ENCODE results near the gene FKBP1A. TPM values are rescaled to one million over a fixed set of nuclear protein-coding genes. Genes with fewer than 3 reads are reported as not detected.

Gene FKBP1A
- 243 and 249 TPM in 2 replicates for polyA plus RNA-seq (2013)

DNA sequence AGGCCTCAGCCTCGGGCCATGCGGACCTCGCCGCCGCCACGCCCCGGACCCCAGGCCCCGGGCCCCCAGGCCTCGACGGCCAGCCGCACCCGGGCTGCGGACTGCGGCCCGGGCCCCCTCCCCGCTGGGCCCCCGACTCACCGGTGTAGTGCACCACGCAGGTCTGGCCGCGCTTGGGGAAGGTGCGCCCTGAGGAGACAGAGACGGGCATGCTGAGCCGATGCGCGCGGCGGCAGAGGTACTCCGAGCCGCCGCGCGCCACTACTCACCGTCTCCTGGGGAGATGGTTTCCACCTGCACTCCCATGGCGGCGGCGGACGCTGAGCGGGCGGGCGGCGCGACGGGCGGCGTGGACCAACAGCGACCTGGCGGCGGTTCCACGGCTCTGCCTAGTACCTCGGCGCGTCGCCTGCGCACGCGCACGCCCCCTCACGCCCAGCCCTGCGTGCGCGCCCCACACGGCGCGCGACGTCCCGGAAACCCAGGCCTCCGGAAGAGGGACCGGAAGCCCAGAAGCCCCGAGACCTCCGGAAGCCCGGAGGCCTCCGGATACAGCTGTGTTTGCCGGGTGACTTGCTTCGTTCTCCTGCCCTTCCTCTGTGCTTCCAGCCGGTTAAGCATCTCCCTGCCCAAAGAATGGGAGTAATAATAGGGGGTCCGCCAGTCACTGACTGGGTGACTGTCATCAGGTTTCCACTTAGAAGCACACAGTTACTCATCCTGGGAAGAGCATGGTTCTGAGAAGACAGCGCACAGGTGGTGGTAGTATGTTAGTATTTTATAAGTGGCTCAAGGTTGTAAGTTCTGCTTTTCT lies at the start of gene FKBP1A:
Gene FKBP1A, minus strand, starts transcription at position 362 of the 814 bp plus-strand sequence. Its CDS starts 56 bp downstream, at position 306.
- Histone ChIP-seq H3K4me1 (ENCODE audit: control insufficient read depth in 1 of 2, insufficient read depth in 2 of 2, low read length in 2 of 2) (peaks cover 21 to 34% of the 10 kb centered on the region in 2 experiments), H3K36me3 (ENCODE audit: control insufficient read depth in 1 of 2, insufficient read depth in 2 of 2, low read length in 2 of 2) (peaks cover 2% of the 10 kb centered on the region in 2 experiments), H3K79me1 (ENCODE audit: low read length) (peaks cover 12% of the 10 kb centered on the region), H2AK5ac (ENCODE audit: low read length) (peak within 1 kb of the TSS; percentile 10), H3K27ac (ENCODE audit: low read depth, low read length) (peak within 1 kb of the TSS; percentile 57), H3K9me3 (ENCODE audit: insufficient read depth, low read depth, low read length) (peaks cover 2% of the 10 kb centered on the region), H3K23ac (ENCODE audit: low read length) (no peak within 1 kb of the TSS), H3K18ac (ENCODE audit: low read length) (peak within 1 kb of the TSS; percentile 74), H2BK120ac (ENCODE audit: insufficient read depth, low read length, poor library complexity) (no peak within 1 kb of the TSS), H3K79me2 (ENCODE audit: control insufficient read depth, insufficient read depth, low read length, poor library complexity) (peaks cover 17% of the 10 kb centered on the region), H2BK5ac (ENCODE audit: low read depth, low read length, poor library complexity) (peak within 1 kb of the TSS; percentile 50), H2AFZ (ENCODE audit: insufficient read depth, low read length, poor library complexity) (peak within 1 kb of the TSS; percentile 77), H3K4me3 (ENCODE audit: low read depth, low read length) (peak within 1 kb of the TSS; percentile 89), H4K91ac (ENCODE audit: low read depth, low read length) (peak within 1 kb of the TSS; percentile 48), H3K4me2 (ENCODE audit: low read length) (peak within 1 kb of the TSS; percentile 98), H4K12ac (ENCODE audit: low read depth, low read length) (peak within 1 kb of the TSS; percentile 33), H3K9ac (ENCODE audit: low read length) (peak within 1 kb of the TSS; percentile 78), H2BK12ac (ENCODE audit: low read length) (peak within 1 kb of the TSS; percentile 15), H3K27me3 (ENCODE audit: insufficient read depth, low read length) (no peaks in the 10 kb centered on the region), H3K4ac (ENCODE audit: low read depth, low read length) (peak within 1 kb of the TSS; percentile 95), H3K14ac (ENCODE audit: low read length) (peak within 1 kb of the TSS; percentile 69), H4K8ac (ENCODE audit: low read depth, low read length) (peak within 1 kb of the TSS; percentile 74)
- peak; percentile 87 to 93 for DNase-seq
- no CpG with 5 or more reads among the region's 79 CpGs for WGBS (ENCODE audit: extremely low coverage, insufficient coverage, insufficient read length)

DNA sequence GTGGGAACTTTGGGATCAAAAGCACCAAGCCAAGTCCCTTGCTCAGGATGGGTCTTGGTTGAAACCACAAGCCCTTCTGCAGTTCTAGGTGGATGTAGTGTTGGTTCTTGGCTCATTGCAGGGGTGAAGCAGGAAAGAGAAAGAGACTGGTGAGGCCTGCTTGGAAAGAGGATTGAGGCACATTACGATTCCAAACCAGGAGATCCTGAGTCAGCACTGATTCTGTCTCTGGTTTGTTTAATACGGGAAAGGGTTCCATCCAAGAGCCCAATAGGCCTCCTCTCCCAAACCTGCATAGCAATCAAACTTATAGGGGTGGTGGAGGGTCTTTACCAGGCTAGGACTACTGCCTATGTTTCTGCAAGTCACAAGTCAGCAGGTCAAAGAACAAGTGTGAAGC lies 49.5 kb upstream of the FKBP1A start:
- H3K27me3 ChIP-seq (ENCODE audit: insufficient read depth, low read length): no peaks in the 10 kb centered on the region
- no peaks in the 10 kb centered on the region for H3K4me1 ChIP-seq (ENCODE audit: control insufficient read depth in 1 of 2, insufficient read depth in 2 of 2, low read length in 2 of 2)
- no peak overlapping the region for H3K14ac ChIP-seq (ENCODE audit: low read length)
- no peak overlapping the region for H3K4me2 ChIP-seq (ENCODE audit: low read length)
- H2BK5ac ChIP-seq (ENCODE audit: low read depth, low read length, poor library complexity): no peak overlapping the region
- no peak overlapping the region for H2BK120ac ChIP-seq (ENCODE audit: insufficient read depth, low read length, poor library complexity)
- no peaks in the 10 kb centered on the region for H3K79me1 ChIP-seq (ENCODE audit: low read length)
- no peak overlapping the region for H2AFZ ChIP-seq (ENCODE audit: insufficient read depth, low read length, poor library complexity)
- no peak overlapping the region for H4K12ac ChIP-seq (ENCODE audit: low read depth, low read length)
- H3K4ac ChIP-seq (ENCODE audit: low read depth, low read length): no peak overlapping the region
- H3K23ac ChIP-seq (ENCODE audit: low read length): no peak overlapping the region
- H4K91ac ChIP-seq (ENCODE audit: low read depth, low read length): no peak overlapping the region
- H3K4me3 ChIP-seq (ENCODE audit: low read depth, low read length): no peak overlapping the region
- H2AK5ac ChIP-seq (ENCODE audit: low read length): no peak overlapping the region
- WGBS (ENCODE audit: extremely low coverage, insufficient coverage, insufficient read length): no CpG with 5 or more reads among the region's 2 CpGs
- DNase-seq: no peak
- peaks cover 35 to 57% of the 10 kb centered on the region in 2 experiments for H3K36me3 ChIP-seq (ENCODE audit: control insufficient read depth in 1 of 2, insufficient read depth in 2 of 2, low read length in 2 of 2)
- H3K79me2 ChIP-seq (ENCODE audit: control insufficient read depth, insufficient read depth, low read length, poor library complexity): no peaks in the 10 kb centered on the region
- H2BK12ac ChIP-seq (ENCODE audit: low read length): no peak overlapping the region
- no peak overlapping the region for H3K27ac ChIP-seq (ENCODE audit: low read depth, low read length)
- no peak overlapping the region for H4K8ac ChIP-seq (ENCODE audit: low read depth, low read length)
- H3K18ac ChIP-seq (ENCODE audit: low read length): no peak overlapping the region
- no peak overlapping the region for H3K9ac ChIP-seq (ENCODE audit: low read length)
- peaks cover 2% of the 10 kb centered on the region for H3K9me3 ChIP-seq (ENCODE audit: insufficient read depth, low read depth, low read length)

- Histone ChIP-seq H3K9me3 (ENCODE audit: insufficient read depth, low read depth, low read length) (peaks cover 2% of the 10 kb centered on the region), H3K36me3 (ENCODE audit: control insufficient read depth in 1 of 2, insufficient read depth in 2 of 2, low read length in 2 of 2) (peaks cover 34 to 46% of the 10 kb centered on the region in 2 experiments), H4K12ac (ENCODE audit: low read depth, low read length) (no peak overlapping the region), H2AK5ac (ENCODE audit: low read length) (no peak overlapping the region), H2BK12ac (ENCODE audit: low read length) (no peak overlapping the region), H2AFZ (ENCODE audit: insufficient read depth, low read length, poor library complexity) (no peak overlapping the region), H3K27me3 (ENCODE audit: insufficient read depth, low read length) (no peaks in the 10 kb centered on the region), H3K4me1 (ENCODE audit: control insufficient read depth in 1 of 2, insufficient read depth in 2 of 2, low read length in 2 of 2) (no peaks in the 10 kb centered on the region), H3K14ac (ENCODE audit: low read length) (no peak overlapping the region), H3K18ac (ENCODE audit: low read length) (no peak overlapping the region), H3K27ac (ENCODE audit: low read depth, low read length) (no peak overlapping the region), H3K4me3 (ENCODE audit: low read depth, low read length) (no peak overlapping the region), H3K9ac (ENCODE audit: low read length) (no peak overlapping the region), H4K91ac (ENCODE audit: low read depth, low read length) (no peak overlapping the region), H3K79me2 (ENCODE audit: control insufficient read depth, insufficient read depth, low read length, poor library complexity) (no peaks in the 10 kb centered on the region), H2BK5ac (ENCODE audit: low read depth, low read length, poor library complexity) (no peak overlapping the region), H3K4me2 (ENCODE audit: low read length) (no peak overlapping the region), H3K79me1 (ENCODE audit: low read length) (no peaks in the 10 kb centered on the region), H3K23ac (ENCODE audit: low read length) (no peak overlapping the region), H4K8ac (ENCODE audit: low read depth, low read length) (no peak overlapping the region), H2BK120ac (ENCODE audit: insufficient read depth, low read length, poor library complexity) (no peak overlapping the region), H3K4ac (ENCODE audit: low read depth, low read length) (no peak overlapping the region)
- WGBS (ENCODE audit: extremely low coverage, insufficient coverage, insufficient read length): no CpG with 5 or more reads among the region's 3 CpGs
- DNase-seq: no peak
Measured at GRCh38 chr20:1441133-1441532, 48.3 kb upstream of the FKBP1A start.

DNA sequence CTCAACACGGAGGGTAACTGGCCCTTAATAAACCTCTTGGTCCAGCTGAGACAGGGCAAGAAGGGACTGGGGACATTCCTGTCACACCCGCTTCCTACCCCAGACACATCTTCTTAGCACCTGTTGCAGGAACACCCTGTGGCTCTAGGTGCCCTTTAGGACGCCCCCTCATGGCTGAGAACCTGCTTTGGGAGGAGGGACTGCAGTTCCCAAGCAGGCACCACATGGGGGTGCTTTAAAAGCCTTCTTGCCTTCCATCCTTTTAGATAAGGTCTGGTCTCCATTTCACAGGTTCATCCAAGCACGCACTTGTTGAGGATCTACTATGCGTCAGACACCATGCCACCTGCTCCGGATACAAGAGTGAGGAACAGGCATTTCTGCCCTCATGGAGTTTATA lies 47.2 kb upstream of the FKBP1A start:
- H2BK5ac ChIP-seq (ENCODE audit: low read depth, low read length, poor library complexity): no peak overlapping the region
- H2AK5ac ChIP-seq (ENCODE audit: low read length): no peak overlapping the region
- H4K12ac ChIP-seq (ENCODE audit: low read depth, low read length): no peak overlapping the region
- no peak overlapping the region for H3K4me2 ChIP-seq (ENCODE audit: low read length)
- no peak overlapping the region for H4K91ac ChIP-seq (ENCODE audit: low read depth, low read length)
- no peaks in the 10 kb centered on the region for H3K27me3 ChIP-seq (ENCODE audit: insufficient read depth, low read length)
- peaks cover 24 to 35% of the 10 kb centered on the region in 2 experiments for H3K36me3 ChIP-seq (ENCODE audit: control insufficient read depth in 1 of 2, insufficient read depth in 2 of 2, low read length in 2 of 2)
- H3K9me3 ChIP-seq (ENCODE audit: insufficient read depth, low read depth, low read length): peaks cover 2% of the 10 kb centered on the region
- no peak overlapping the region for H3K27ac ChIP-seq (ENCODE audit: low read depth, low read length)
- H2AFZ ChIP-seq (ENCODE audit: insufficient read depth, low read length, poor library complexity): no peak overlapping the region
- H3K9ac ChIP-seq (ENCODE audit: low read length): no peak overlapping the region
- no peak overlapping the region for H2BK120ac ChIP-seq (ENCODE audit: insufficient read depth, low read length, poor library complexity)
- H3K79me1 ChIP-seq (ENCODE audit: low read length): no peaks in the 10 kb centered on the region
- no peak overlapping the region for H3K4ac ChIP-seq (ENCODE audit: low read depth, low read length)
- no peaks in the 10 kb centered on the region for H3K79me2 ChIP-seq (ENCODE audit: control insufficient read depth, insufficient read depth, low read length, poor library complexity)
- no peak overlapping the region for H3K14ac ChIP-seq (ENCODE audit: low read length)
- DNase-seq: peak in 1 of 2 donors; percentile 46
- no peak overlapping the region for H3K23ac ChIP-seq (ENCODE audit: low read length)
- H3K4me3 ChIP-seq (ENCODE audit: low read depth, low read length): no peak overlapping the region
- H3K4me1 ChIP-seq (ENCODE audit: control insufficient read depth in 1 of 2, insufficient read depth in 2 of 2, low read length in 2 of 2): no peaks in the 10 kb centered on the region
- H4K8ac ChIP-seq (ENCODE audit: low read depth, low read length): no peak overlapping the region
- no peak overlapping the region for H3K18ac ChIP-seq (ENCODE audit: low read length)
- no peak overlapping the region for H2BK12ac ChIP-seq (ENCODE audit: low read length)
- no CpG with 5 or more reads among the region's 6 CpGs for WGBS (ENCODE audit: extremely low coverage, insufficient coverage, insufficient read length)
